SU-DHL-6 (cell line): ENCODE measurements around the gene ZNF644.

ENCODE experiments used
- H2AFZ ChIP-seq: fragments of 200-600 bp; sonication (generic); 2 replicates; pipeline ENCODE4 v1.6.1; 2014; ENCODE audit warnings: low read depth, mild to moderate bottlenecking, moderate library complexity, mixed read lengths, antibody characterized with exemption, low read length; ENCODE audit not compliant: severe bottlenecking
- H3F3A ChIP-seq: fragments of 200-600 bp; shearing (Covaris generic); 2 replicates; pipeline ENCODE4 v1.6.0; 2016; ENCODE audit warnings: antibody characterized with exemption, mild to moderate bottlenecking; ENCODE audit not compliant: insufficient read depth
- H3K27ac ChIP-seq: fragments of 200-600 bp; sonication (generic); 2 replicates; pipeline ENCODE4 v1.5.1; 2016; ENCODE audit warnings: low read depth, mild to moderate bottlenecking, low read length, moderate library complexity, mixed read lengths
- H3K27me3 ChIP-seq: fragments of 200-600 bp; sonication (generic), shearing (Covaris generic); 2 replicates; pipeline ENCODE4 v1.6.0; 2014; ENCODE audit warnings: mild to moderate bottlenecking, low read length
- H3K36me3 ChIP-seq: fragments of 200-600 bp; sonication (generic); 2 replicates; pipeline ENCODE4 v1.6.1; 2014; ENCODE audit warnings: mild to moderate bottlenecking, low read length, mixed read lengths
- H3K4me2 ChIP-seq: fragments of 300-600, 200-600 bp; shearing (Covaris generic), sonication (generic); 2 replicates; pipeline ENCODE4 v1.6.0; 2014; ENCODE audit warnings: low read length, low read depth, mild to moderate bottlenecking; ENCODE audit not compliant: poor library complexity, severe bottlenecking
- H3K4me3 ChIP-seq: fragments of 200-600 bp; sonication (generic); 2 replicates; pipeline ENCODE4 v1.5.1; 2014; ENCODE audit warnings: antibody characterized with exemption, low read length, mild to moderate bottlenecking, mixed read lengths; ENCODE audit not compliant: insufficient read depth, poor library complexity, severe bottlenecking
- H3K79me2 ChIP-seq: fragments of 200-600 bp; sonication (generic); 2 replicates; pipeline ENCODE4 v1.6.1; 2014; ENCODE audit warnings: mild to moderate bottlenecking, low read length, moderate library complexity; ENCODE audit not compliant: insufficient read depth
- H3K9ac ChIP-seq: fragments of 200-600 bp; sonication (generic); 2 replicates; pipeline ENCODE4 v1.7.0; 2014; ENCODE audit warnings: mild to moderate bottlenecking, low read length
- H3K9me2 ChIP-seq: fragments of 200-600 bp; sonication (generic); replicated peaks from 2 replicates; pipeline ENCODE4 v1.6.1; 2014; ENCODE audit warnings: low read length; ENCODE audit not compliant: insufficient read depth
- H3K9me3 ChIP-seq: fragments of 200-600 bp; sonication (generic); 2 replicates; pipeline ENCODE4 v1.6.1; 2014; ENCODE audit warnings: low read length, mixed read lengths; ENCODE audit not compliant: insufficient read depth
- H4K20me1 ChIP-seq: fragments of 200-600 bp; sonication (generic); 2 replicates; pipeline ENCODE4 v1.6.1; 2014; ENCODE audit warnings: low read depth, mild to moderate bottlenecking, antibody characterized with exemption, low read length, moderate library complexity, mixed read lengths
- CTCF ChIP-seq: fragments of 200-600 bp; sonication (generic); IDR thresholded peaks from one replicate; pipeline ENCODE4 v1.5.1; 2017; ENCODE audit warnings: antibody characterized with exemption, mild to moderate bottlenecking, low read length, moderate library complexity; ENCODE audit not compliant: insufficient read depth, poor library complexity, severe bottlenecking
- EZH2phosphoT487 ChIP-seq: fragments of 200-600 bp; sonication (generic), shearing (Covaris generic); conservative IDR thresholded peaks from 2 replicates; pipeline ENCODE4 v1.6.1; 2018; ENCODE audit warnings: mild to moderate bottlenecking, antibody characterized with exemption, low read length, moderate library complexity, mixed read lengths

The ZNF644 gene

GRCh38 chr1:90876101-90876500 is 145.7 kb downstream of the ZNF644 start:
- Histone ChIP-seq H3K27ac (no peak overlapping the region), H3K4me3 (no peak overlapping the region)

More at GRCh38 chr1:90876101-90876500, 145.7 kb downstream of the ZNF644 start:
- H3K27me3 ChIP-seq = no peaks in the 10 kb centered on the region
- no peak overlapping the region for H3K4me2 ChIP-seq
- H3K36me3 ChIP-seq = peaks cover 3% of the 10 kb centered on the region; the same call in 1 of the 2 replicates
- no peak for TF ChIP-seq CTCF
- no peak for TF ChIP-seq EZH2phosphoT487
- H2AFZ ChIP-seq = no peak overlapping the region
- no peaks in the 10 kb centered on the region for H3K9me2 ChIP-seq
- H3K9me3 ChIP-seq = peaks cover 16% of the 10 kb centered on the region; the same call in 1 of the 2 replicates
- no peak overlapping the region for H3K9ac ChIP-seq
- H4K20me1 ChIP-seq = no peaks in the 10 kb centered on the region
- H3K79me2 ChIP-seq = no peaks in the 10 kb centered on the region
- no peaks in the 10 kb centered on the region for H3F3A ChIP-seq
